Ishikawa (cell line): ENCODE measurements around the gene SNN.

Experiments
- CEBPB ChIP-seq: IDR thresholded peaks from 2 replicates; pipeline ENCODE4 v1.6.1; 2012
- CREB1 ChIP-seq: IDR thresholded peaks from 2 replicates; pipeline ENCODE4 v1.6.1; 2012; ENCODE audit warnings: low read depth
- EP300 ChIP-seq: IDR thresholded peaks from 2 replicates; pipeline ENCODE4 v1.6.1; 2012; ENCODE audit warnings: borderline replicate concordance
- FOXM1 ChIP-seq: IDR thresholded peaks from 2 replicates; pipeline ENCODE4 v1.6.1; 2012; ENCODE audit warnings: low read depth, borderline replicate concordance
- MAX ChIP-seq: IDR thresholded peaks from 2 replicates; pipeline ENCODE4 v1.6.1; 2012
- RAD21 ChIP-seq: IDR thresholded peaks from 2 replicates; pipeline ENCODE4 v1.6.1; 2012; ENCODE audit warnings: low read depth
- REST ChIP-seq: IDR thresholded peaks from 2 replicates; pipeline ENCODE4 v1.6.1; 2012; ENCODE audit warnings: low read depth, mild to moderate bottlenecking
- TAF1 ChIP-seq: IDR thresholded peaks from 2 replicates; pipeline ENCODE4 v1.6.1; 2012; ENCODE audit warnings: low read depth, mild to moderate bottlenecking
- TCF12 ChIP-seq: IDR thresholded peaks from 2 replicates; pipeline ENCODE4 v1.6.1; 2012; ENCODE audit warnings: low read depth
- TEAD4 ChIP-seq: IDR thresholded peaks from 2 replicates; pipeline ENCODE4 v1.6.1; 2012
- YY1 ChIP-seq: IDR thresholded peaks from 2 replicates; pipeline ENCODE4 v1.6.1; 2012; ENCODE audit warnings: low read depth
- ZBTB7A ChIP-seq: IDR thresholded peaks from 2 replicates; pipeline ENCODE4 v1.6.1; 2012; ENCODE audit warnings: low read depth

DNA sequence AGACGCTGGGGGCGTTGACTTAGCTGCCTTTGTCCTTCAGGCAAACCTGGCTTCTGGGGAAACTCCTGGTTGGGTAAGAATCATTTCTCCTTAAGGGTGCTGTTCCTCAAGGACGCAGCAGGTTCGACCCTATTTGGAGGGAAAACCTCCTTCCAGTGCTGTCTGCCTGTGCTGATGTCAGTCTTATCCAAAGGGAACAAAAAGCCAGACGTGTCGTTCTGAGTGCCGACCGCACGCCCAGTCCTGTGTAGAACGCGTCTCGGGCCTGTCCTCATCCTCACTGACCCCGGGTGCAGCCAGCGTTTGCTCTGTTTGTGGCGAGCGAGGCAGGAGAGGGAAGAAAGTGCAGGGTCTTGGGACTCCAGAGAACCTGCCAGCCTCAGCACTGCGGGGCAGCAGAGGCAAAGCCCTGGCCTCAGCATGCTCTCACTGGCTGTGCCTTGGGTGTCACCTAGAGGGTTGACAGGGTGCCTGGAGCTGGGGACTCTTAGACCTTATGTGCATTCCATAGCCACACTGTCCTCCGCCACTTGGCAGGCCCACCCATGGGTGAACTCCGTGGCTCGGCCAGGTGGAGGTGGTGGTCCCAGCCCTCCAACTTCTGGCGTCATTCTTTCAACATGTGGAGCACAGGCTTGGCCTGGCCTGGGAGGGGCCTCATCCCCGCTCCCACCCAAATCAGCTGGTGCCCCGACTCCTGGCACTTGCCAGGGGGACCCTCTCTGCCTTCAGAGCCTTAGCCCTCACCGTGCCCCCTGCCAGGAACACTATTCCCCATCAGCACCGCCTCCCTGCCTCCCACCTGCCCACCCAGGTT lies 6.0 kb downstream of the SNN start:
- no peak for TF ChIP-seq EP300
- TF ChIP-seq YY1, result no peak
- no peak for TF ChIP-seq FOXM1
- TF ChIP-seq RAD21, result peak; percentile 21; the same call in 1 of the 2 replicates
- no peak for TF ChIP-seq MAX
- no peak for TF ChIP-seq REST
- no peak for TF ChIP-seq TEAD4
- no peak for TF ChIP-seq ZBTB7A
- TF ChIP-seq CEBPB, result no peak
- TF ChIP-seq TCF12, result no peak
- no peak for TF ChIP-seq TAF1
- TF ChIP-seq CREB1, result no peak
